HG02759 (cell line): ENCODE measurements around the gene PRND.
"Not testable (repeated sequence)": the region's sequence is repeated elsewhere in the genome, so short reads cannot be mapped to it uniquely, and the experiment has no call there.

Experiments
- ATAC-seq: cut with Tn5 transposase; IDR thresholded peaks from one replicate; pipeline ENCODE4 v1.9.1; 2021; ENCODE audit warnings: mild to moderate bottlenecking, moderate library complexity; ENCODE audit not compliant: unreplicated experiment

PRND gene

DNA sequence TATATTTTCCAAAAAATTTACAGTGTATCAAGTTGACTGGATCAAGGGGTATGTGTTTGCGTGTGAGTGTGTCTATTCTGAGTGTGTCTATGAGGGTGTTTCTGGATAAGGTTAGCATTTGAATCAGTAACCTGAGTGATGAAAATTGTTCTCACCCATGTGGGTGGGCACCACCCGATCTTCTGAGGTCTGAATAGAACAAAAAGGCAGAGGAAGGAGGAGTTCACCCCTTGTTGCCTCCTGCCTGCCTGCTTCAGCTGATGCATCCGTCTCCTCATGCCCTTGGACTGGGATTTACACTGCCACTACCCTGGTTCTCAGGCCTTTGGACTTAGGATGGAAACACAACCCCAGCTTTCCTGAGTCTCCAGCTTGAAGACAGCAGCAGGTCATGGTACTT, 13.7 kb upstream of the PRND start:
- ATAC-seq, result no peak

DNA sequence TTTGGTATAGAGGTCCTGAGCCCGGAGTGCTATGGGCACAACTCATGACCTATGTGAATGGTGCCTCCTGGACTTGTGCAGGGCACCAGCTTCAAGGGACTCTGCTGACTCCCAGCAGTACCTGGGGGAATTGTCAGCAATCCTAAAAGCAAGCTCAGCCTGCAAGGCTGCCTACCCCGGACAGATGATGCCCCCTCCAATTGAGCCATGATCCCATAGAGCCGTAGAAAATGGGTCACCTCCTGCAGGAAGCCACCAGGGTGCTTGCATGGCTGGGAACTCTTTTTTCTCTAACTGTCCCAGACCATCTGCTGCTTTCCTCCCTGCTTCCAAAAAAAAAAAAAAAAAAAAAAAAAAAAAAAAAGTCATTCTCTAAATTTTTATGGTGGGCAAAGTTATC, 12.9 kb upstream of the PRND start:
- ATAC-seq, result no peak

DNA sequence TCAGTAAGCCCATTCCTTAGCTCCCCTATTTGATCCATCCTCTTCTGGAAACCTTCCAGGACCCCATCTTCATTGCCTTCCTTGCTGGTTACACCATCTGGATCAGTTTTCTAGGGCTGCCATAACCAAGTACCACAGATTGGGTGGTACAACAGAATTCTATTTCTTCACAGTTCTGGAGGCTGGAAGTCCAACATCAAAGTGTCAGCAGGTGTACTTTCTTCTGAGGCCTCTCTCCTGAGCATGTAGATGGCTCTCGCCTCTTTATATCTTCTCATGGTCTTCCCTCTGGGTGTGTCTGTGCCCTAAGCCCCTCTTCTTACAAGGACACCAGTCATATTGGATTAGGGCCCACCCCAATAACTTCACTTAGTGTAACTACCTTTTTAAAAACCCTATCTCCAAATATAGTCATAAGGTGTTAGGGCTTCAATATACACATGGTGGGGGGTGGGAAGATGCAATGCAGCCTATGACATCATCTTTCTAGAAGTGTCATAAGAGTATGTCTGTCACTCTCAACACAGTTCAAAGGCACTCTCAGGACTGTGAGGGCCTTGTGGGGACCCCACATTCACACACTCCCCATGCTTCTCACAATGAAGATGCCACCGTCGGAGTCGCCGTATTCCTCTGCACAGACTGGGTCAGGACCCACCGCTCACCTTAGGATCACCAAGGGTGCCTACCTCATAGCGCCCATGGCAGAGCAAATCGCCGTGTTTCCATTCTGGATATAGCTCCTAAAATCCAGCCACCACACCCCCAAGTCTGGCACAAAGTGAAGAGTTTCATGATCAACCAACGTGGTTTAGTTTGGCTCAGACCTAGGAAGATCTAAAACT, 12.2 kb upstream of the PRND start:
- ATAC-seq, result no peak

DNA sequence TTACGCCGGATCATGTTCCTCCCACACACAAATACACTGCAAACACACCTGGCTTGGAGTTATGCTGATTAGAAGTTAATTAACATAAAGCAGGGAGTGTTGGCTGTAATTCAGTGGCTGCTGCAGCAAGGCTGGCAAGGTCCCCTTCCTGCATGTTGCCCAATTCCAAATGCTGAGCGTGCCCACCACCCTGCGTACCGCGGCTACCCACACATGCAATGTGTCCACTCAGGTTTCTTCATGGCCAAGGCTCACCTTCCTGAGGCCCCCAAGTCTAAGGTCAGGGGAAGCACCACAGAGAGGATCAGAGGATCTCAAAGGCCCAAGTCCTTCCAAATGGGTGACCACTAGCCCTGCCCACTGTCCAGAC, 11.6 kb upstream of the PRND start:
- no peak for ATAC-seq

DNA sequence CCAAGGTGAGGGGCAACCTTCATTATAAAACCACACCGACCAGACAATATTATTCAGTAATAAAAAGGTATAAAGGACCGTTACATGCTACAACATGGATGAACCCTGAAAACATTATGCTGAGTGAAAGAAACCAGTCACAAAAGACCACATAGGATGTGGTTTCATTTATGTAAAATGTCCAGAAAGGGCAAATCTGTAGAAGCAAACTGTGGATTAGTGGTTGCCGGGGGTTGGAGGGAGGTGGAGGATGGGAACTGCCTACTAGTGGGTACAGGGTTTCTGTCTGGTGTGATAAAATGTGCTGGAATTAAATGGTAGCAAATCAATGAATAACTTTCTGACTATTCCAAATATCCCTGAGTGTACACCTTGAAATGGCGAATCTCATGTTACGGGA, 10.2 kb upstream of the PRND start:
- ATAC-seq, result no peak

DNA sequence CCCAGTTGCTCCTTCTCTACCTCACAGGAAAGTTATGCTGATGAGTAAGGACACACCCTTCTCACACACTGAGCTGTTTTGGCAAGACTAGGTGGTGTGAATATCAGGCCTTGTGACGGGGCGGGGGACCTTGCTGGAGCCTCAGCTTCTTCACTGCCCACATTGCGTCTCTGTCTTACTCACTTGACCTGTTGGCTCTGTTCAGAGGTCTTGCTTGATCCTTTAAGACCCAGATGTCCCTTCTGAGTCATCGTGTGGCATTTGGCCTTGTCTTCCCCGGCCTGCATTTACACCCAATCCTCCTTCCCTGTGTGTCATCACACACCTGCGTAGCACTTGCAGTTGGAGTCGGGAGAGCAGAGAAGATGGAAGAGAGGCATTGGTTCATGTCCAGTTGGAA, 8.3 kb upstream of the PRND start:
- no peak for ATAC-seq

DNA sequence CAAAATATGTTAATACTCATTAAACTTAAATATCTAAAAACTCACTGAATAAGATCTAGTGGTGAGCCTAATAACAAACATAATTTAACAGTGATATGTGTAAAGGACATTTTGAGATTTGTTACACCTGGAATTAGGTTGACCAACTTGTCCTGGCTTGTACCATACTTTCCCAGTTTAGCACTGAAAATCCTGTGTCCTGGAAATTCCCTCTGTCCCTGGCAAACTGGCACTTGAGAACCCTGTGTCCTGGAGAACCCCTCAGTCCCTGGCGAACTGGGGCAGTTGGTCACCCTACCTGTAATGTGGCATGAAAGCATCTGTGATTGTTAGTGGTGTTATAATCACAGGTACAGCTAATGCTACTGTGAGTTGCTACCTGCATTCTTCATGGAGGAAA, 6.9 kb upstream of the PRND start:
- no peak for ATAC-seq

DNA sequence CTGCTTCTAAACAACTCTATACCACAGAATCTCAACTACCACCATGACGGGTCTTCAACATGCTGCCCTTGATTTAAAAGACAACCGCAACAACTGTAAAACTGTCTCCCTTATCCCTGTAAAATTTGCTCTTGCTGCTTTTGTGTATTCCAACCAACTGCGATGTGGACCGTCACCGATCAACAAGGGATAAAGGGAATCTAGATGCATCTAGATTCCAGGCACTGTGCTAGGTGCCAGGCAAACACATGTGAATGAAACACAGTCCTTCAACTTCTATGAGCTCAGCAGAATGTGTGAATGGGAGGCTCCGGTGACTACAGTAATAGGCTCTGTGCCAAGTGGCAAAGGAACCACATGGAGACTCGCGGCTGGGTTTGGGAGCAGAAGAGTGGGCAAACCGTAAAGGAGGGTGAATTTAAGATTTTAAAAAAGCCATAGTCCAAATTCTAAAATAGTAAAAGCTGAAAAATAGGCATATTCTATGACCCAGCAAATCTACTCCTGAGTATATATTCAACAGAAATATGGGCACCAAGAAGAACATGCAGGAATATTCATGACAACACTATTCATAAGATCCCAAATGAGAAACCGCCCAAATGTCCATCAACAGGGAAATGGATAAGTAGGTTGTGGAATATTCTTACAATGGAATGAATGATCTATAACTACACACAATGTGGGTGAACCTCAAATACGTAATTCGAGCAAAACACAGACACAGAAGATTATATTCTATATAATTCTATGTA, 3.7 kb upstream of the PRND start:
- no peak for ATAC-seq

DNA sequence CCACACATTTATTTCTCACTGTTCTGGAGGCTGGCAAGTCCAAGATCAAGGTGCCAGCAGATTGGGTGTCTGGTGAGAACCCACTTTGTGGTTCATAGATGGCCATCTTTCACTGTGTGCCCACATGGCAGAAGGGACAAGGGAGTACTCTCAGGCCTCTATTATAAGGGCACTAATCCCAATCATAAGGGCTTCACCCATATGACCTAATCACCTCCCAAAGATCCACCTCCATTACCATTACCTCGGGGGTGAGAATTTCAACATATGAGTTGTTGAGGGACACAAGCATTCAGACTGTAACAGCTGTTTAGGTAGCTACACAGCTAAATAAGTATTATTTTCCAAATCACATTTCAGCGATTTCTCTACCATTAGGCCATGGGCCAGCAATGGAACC, 2.5 kb upstream of the PRND start:
- ATAC-seq, result no peak

DNA sequence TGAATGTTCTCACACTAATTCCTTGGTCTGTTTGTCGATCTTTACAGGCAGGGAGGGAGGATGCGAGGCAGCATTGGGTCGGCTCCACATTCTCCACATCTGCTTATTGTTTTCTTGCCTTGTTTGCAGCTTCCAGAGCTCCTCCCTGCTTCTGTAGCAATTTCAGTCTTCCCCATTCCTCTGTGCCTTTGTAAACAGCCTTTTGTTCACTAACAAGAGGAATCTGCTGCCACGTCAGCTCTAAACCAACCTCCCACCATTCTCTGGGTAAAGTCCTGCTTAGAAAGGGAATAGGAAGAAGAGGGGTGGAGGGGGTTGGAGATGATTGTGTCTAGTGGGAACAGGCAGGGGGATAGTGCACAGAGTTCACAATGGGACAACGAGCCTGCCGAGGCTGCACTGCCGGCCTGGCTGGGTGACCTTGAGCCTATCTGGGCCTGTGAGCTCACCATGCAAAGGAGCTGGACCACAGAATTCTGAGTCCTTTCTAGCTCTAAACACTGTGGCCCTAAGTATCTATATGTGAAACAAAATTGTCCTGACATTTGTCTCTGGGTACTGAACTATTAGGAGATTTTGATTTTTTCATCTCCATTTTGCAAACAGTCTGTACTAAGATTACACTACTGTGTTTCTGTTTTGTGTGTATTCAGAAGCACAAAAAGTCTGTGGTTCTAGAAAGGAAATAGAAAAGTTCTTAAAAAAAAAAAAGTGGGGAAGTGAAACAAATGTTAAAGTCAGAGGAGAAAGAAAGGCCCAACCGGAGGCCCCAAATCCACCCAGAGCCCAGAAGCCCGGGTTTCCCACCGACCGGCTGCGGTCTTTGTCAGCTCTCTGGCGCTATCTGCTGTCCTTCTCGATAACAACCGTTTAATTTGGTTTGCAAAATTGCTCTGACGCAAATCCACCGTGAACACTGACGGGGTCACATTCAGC, 1.4 kb upstream of the PRND start:
- ATAC-seq, result peak; percentile 93

DNA sequence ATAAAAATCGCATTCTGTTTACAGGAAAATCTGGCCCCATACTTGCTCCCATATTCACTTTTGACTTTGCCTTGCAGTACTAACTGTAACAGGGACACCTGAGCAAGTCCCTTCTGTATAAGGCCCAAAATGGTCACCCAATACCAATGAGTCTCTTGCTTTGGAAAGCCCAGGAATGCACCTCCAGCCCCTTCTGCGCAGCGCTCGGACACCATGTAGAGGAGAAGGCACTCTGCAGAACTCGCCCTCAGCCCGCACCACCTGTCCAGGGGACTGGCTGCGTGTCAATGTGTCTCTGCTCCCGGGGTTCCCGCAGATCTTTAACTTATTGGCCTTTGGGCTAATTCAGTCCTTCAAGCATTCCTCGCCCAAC, 746 bp upstream of the PRND start:
- ATAC-seq, result peak; percentile 15

DNA sequence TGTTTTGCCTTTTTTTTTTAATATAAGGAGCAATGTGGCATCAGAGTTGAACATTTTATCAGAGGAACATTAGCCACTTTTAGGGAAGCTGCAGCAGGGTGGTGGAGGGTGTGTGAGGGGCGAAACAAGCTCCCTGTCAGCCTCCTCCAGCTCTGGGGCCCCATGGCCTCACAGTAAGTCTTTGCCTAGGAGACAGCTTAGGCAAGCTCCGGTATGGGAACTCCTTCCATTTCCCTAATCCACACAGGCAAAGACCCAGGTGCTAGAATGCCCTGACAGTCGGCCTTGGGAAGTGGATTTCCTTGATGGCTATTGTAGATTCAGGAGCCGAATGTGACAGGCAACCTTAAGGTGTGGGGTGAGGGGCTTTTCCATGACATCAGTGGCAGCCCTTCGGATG, 862 bp downstream of the PRND start:
- no peak for ATAC-seq

DNA sequence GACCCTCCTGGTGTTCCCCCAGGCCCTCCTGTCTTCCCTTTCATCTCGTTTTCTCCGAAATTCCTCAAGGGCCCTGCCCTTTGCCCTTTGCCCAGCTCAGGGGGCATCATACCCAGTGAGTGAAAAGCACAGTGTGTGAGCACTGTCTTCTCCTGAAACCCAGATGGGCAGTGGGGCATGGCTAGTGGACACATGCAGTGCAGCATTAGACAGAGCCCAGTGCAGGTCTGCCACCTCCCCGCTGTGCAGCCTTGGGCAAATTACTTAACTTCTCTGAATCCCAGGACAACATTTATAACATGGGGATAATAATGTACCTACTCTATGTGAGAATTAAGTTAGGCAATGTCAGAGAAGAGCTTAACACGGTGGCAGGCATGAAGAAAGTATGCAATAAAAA, 1.3 kb downstream of the PRND start:
- no peak for ATAC-seq

DNA sequence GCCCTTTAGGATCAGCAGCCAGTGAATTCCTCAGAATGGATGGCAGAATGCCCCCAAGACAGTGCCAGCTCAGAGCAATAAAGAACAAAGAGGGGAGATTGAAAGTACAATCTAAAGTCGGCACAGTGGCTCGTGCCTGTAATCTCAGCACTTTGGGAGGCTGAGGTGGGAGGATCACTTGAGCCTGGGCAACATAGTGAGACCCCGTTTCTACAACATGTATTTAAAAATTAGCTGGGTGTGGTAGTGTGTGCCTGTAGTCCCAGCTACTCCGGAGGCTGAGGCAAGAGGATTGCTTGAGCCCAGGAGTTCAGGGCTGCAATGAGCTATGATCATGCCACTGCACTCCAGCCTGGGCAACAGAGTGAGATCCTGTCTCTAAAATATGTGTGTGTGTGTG, 1.8 kb downstream of the PRND start:
- not testable (repeated sequence) for ATAC-seq

DNA sequence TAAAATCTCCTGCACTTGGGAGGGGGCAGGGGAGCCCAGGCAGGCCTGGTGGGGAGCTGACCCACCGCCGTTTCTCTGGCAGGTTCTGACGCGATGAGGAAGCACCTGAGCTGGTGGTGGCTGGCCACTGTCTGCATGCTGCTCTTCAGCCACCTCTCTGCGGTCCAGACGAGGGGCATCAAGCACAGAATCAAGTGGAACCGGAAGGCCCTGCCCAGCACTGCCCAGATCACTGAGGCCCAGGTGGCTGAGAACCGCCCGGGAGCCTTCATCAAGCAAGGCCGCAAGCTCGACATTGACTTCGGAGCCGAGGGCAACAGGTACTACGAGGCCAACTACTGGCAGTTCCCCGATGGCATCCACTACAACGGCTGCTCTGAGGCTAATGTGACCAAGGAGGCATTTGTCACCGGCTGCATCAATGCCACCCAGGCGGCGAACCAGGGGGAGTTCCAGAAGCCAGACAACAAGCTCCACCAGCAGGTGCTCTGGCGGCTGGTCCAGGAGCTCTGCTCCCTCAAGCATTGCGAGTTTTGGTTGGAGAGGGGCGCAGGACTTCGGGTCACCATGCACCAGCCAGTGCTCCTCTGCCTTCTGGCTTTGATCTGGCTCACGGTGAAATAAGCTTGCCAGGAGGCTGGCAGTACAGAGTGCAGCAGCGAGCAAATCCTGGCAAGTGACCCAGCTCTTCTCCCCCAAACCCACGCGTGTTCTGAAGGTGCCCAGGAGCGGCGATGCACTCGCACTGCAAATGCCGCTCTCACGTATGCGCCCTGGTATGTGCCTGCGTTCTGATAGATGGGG, 3.0 kb downstream of the PRND start:
- ATAC-seq, result no peak

DNA sequence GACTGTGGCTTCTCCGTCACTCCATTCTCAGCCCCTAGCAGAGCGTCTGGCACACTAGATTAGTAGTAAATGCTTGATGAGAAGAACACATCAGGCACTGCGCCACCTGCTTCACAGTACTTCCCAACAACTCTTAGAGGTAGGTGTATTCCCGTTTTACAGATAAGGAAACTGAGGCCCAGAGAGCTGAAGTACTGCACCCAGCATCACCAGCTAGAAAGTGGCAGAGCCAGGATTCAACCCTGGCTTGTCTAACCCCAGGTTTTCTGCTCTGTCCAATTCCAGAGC, 3.5 kb downstream of the PRND start:
- no peak for ATAC-seq

DNA sequence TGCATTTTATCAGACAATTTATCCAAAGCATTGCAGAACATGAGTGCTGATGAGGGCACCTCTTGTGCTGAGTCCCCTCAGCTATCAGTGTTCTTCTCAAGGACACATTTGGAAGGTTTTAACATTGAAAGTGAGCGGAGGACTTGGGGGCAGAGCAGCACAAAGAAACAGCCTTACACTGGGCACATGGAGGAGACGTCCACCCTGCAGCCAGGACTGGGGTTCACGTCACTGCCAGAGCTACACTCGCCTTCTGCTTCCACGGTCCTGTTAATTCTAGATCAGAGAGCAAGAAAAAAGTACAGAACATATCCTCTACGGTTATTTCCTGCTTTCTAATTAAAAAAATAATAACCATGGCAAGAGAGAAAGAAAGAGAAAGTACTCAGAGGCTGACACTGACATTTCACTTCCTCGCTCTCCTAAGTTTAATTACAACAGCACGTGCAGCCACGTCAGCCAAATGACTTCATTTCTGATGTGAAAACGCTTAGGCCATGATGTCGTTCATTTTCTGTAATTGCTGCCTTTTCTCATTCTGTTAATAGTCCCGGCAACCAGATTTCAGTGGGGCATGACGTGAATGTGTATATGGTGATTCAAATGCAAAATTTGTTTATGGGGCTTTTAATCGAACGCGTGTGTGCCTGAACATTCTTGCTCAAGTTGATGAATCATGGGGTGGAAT, 5.1 kb downstream of the PRND start:
- ATAC-seq, result no peak

DNA sequence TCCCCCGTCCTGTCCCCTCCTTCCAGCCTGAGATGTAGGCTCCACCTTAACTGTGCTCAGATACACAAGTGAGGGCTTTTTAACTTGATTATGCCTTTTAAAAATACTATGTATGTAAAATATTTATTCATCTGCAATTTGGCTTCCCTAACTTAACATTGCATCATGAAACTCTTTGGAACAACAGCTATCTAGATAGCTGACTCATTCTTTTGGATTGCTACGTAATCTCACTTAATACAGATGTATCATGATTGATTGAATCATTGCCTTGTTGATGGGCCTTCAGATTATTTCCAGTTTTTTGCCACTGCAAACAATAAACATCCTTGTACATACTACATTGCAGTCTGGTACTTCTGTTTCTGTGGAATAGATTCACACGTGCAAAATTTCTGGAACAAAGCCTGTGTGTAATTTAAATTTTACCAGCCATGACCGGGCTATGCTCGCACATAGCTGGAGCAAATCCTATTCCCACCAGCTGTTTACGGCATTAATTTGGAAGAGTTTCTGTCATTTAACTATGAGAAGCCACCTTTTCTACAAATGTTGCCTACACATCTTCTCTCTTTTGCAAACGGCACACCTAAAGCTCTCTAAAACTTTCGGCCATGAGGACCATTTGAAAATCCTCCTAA, 6.5 kb downstream of the PRND start:
- ATAC-seq, result no peak

DNA sequence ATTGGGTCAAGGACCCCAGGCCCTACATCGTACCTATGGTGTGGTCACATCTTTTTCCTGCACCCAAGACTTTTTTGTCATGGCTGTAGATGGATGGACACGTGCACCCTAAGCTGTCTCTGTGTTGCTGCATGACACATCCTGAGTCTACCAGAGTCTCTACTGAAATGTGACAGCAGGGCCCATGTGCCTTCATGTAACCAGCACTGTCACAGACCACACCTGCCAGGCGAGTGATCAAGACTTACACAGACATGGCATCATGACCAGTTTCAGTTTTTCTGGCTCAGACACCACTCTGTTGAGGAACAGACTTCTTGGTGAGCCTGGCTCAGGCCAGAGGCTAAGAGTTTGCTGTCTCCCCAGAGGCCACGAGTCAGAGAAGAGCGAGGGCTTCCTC, 7.6 kb downstream of the PRND start:
- no peak for ATAC-seq

DNA sequence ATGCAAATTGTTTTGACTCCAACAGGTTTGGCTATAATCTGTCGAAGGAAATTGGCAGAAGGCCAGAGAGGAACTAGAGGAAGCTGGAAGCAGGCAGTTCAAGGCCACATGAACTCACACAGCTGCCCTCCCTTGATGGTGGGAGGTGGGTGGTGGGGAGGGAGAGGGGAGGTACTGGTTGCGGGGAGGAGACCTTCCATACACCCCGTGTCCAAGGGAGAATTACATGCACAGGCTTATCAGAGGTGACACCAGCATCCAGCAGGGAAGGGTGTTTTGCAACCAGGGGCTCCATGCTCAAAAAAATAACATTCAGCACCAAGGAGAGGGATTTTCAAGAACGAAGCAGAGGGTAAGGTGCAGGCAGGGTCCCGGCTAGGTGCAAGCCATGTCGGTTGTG, 9.1 kb downstream of the PRND start:
- ATAC-seq, result no peak
